Germinal center (tissue), 1 donor: ENCODE data around the gene POMGNT2.

Experiments
- DNase-seq: peaks from one replicate; pipeline ENCODE4 v3.0.0; 2012; ENCODE audit warnings: mixed read lengths, low spot score

Gene POMGNT2

GRCh38 chr3:43102773-43103480 is 3.0 kb downstream of the POMGNT2 start:
- no peak for DNase-seq

- DNase-seq, result no peak
Observed at GRCh38 chr3:43098761-43099160, 7.1 kb downstream of the POMGNT2 start.

GRCh38 chr3:43097400-43098080 is 8.3 kb downstream of the POMGNT2 start:
- no peak for DNase-seq

GRCh38 chr3:43096761-43097160 is 9.1 kb downstream of the POMGNT2 start:
- no peak for DNase-seq

- DNase-seq, result no peak
Observed at GRCh38 chr3:43095370-43095769, 10.5 kb downstream of the POMGNT2 start.

GRCh38 chr3:43094851-43095250 is 11.0 kb downstream of the POMGNT2 start:
- DNase-seq, result no peak

- no peak for DNase-seq
Observed at GRCh38 chr3:43094381-43094780, 11.5 kb downstream of the POMGNT2 start.

- no peak for DNase-seq
Observed at GRCh38 chr3:43093974-43094373, 11.9 kb downstream of the POMGNT2 start.

GRCh38 chr3:43093006-43093405 is 12.9 kb downstream of the POMGNT2 start:
- no peak for DNase-seq

GRCh38 chr3:43091481-43091880 is 14.4 kb downstream of the POMGNT2 start:
- peak; percentile 14 for DNase-seq

GRCh38 chr3:43090238-43090637 is 15.6 kb downstream of the POMGNT2 start:
- no peak for DNase-seq

GRCh38 chr3:43089081-43089480 is 16.8 kb downstream of the POMGNT2 start:
- no peak for DNase-seq

- DNase-seq, result no peak
Observed at GRCh38 chr3:43087249-43087776, 18.6 kb downstream of the POMGNT2 start.

- DNase-seq, result no peak
Observed at GRCh38 chr3:43086460-43087165, 19.3 kb downstream of the POMGNT2 start.

GRCh38 chr3:43082457-43082856 is 23.4 kb downstream of the POMGNT2 start:
- DNase-seq, result no peak

- no peak for DNase-seq
Observed at GRCh38 chr3:43081796-43082195, 24.1 kb downstream of the POMGNT2 start.

- no peak for DNase-seq
Observed at GRCh38 chr3:43080726-43081568, 24.9 kb downstream of the POMGNT2 start.

GRCh38 chr3:43079536-43080332 is 26.1 kb downstream of the POMGNT2 start:
- DNase-seq, result no peak

- no peak for DNase-seq
Observed at GRCh38 chr3:43077707-43078106, 28.2 kb downstream of the POMGNT2 start.

- no peak for DNase-seq
Observed at GRCh38 chr3:43077261-43077660, 28.6 kb downstream of the POMGNT2 start.

GRCh38 chr3:43076857-43077256 is 29.0 kb downstream of the POMGNT2 start:
- no peak for DNase-seq
